IMR-90 (cell line): ENCODE results near the gene NUP93. TPM values are rescaled to one million over a fixed set of nuclear protein-coding genes. Genes with fewer than 3 reads are reported as not detected.

Experiments used
- ATAC-seq: fragments of 200-7000 bp; cut with Tn5 transposase; 2 replicates; pipeline ENCODE4 v1.9.1; 2020; ENCODE audit warnings: low read depth, mild to moderate bottlenecking, moderate library complexity
- BruUV-seq: library from RNA; stranded (reverse); fragments of 400-500 nt; replicated peaks from 2 replicates; lab custom pipeline; 2021; lab: Mats Ljungman, UMichigan
- CTCF ChIA-PET: fragments of 300-600 bp; formaldehyde crosslinking; extraction: SDS; loops from one replicate; lab custom pipeline; 2021; ENCODE audit warnings: antibody characterized with exemption; lab: Yijun Ruan, JAX
- POLR2A ChIA-PET: fragments of 300-600 bp; sonication (Branson Sonifier 250); formaldehyde crosslinking; loops from one replicate; lab custom pipeline; 2022; ENCODE audit warnings: antibody characterized with exemption; ENCODE audit not compliant: unreplicated experiment; lab: Charles Lee
- DNase-seq: peaks from one replicate; pipeline ENCODE4 v3.0.0; 2013
- H2AFZ ChIP-seq: replicated peaks from 2 replicates; pipeline ENCODE3; 2013; ENCODE audit warnings: low read length, mild to moderate bottlenecking; ENCODE audit not compliant: poor library complexity
- H2AK5ac ChIP-seq: 2 replicates; pipeline ENCODE4 v1.6.1; 2013; ENCODE audit warnings: low read depth, low read length, inconsistent platforms
- H2AK9ac ChIP-seq: replicated peaks from 2 replicates; pipeline ENCODE3; 2013; ENCODE audit warnings: mild to moderate bottlenecking, low read depth, low read length, moderate library complexity; ENCODE audit not compliant: poor library complexity
- H2BK120ac ChIP-seq: 2 replicates; pipeline ENCODE4 v1.6.1; 2013; ENCODE audit warnings: low read depth, low read length, inconsistent platforms
- H2BK15ac ChIP-seq: 3 replicates; pipeline ENCODE4 v1.6.1; 2013; ENCODE audit warnings: low read depth, low read length, inconsistent platforms
- H2BK20ac ChIP-seq: 2 replicates; pipeline ENCODE4 v1.6.1; 2013; ENCODE audit warnings: low read depth, mild to moderate bottlenecking, inconsistent platforms, low read length, moderate library complexity
- H2BK5ac ChIP-seq: 2 replicates; pipeline ENCODE4 v1.6.1; 2013; ENCODE audit warnings: mild to moderate bottlenecking, low read depth, low read length, inconsistent platforms; ENCODE audit not compliant: poor library complexity, severe bottlenecking
- H3K14ac ChIP-seq: replicated peaks from 2 replicates; pipeline ENCODE4 v1.6.1; 2013; ENCODE audit warnings: low read depth, low read length, inconsistent platforms
- H3K18ac ChIP-seq: 2 replicates; pipeline ENCODE4 v1.6.1; 2013; ENCODE audit warnings: low read depth, low read length, control low read depth
- H3K23ac ChIP-seq: 2 replicates; pipeline ENCODE4 v1.6.1; 2013; ENCODE audit warnings: low read depth, low read length, inconsistent platforms
- H3K27ac ChIP-seq: 2 replicates; pipeline ENCODE4 v1.5.1; 2013; ENCODE audit warnings: mild to moderate bottlenecking, control low read depth, low read length; ENCODE audit not compliant: insufficient read depth
- H3K27me3 ChIP-seq: 2 replicates; pipeline ENCODE4 v1.6.1; 2013; ENCODE audit warnings: low read length; ENCODE audit not compliant: control insufficient read depth, insufficient read depth
- H3K36me3 ChIP-seq: 2 replicates; pipeline ENCODE4 v1.6.1; 2013; ENCODE audit warnings: low read length, mixed read lengths; ENCODE audit not compliant: control insufficient read depth, insufficient read depth
- H3K4ac ChIP-seq: 2 replicates; pipeline ENCODE4 v1.6.1; 2013; ENCODE audit warnings: low read depth, low read length, inconsistent platforms
- H3K4me1 ChIP-seq: 2 replicates; pipeline ENCODE4 v1.6.1; 2013; ENCODE audit warnings: low read length, mixed read lengths; ENCODE audit not compliant: control insufficient read depth, insufficient read depth
- H3K4me2 ChIP-seq: 2 replicates; pipeline ENCODE4 v1.6.1; 2013; ENCODE audit warnings: low read depth, mild to moderate bottlenecking, control low read depth, low read length, moderate library complexity
- H3K4me3 ChIP-seq: 2 replicates; pipeline ENCODE4 v1.5.1; 2013; ENCODE audit warnings: low read depth, mild to moderate bottlenecking, control low read depth, low read length, moderate library complexity; ENCODE audit not compliant: insufficient read depth
- H3K56ac ChIP-seq: 2 replicates; pipeline ENCODE4 v1.6.1; 2013; ENCODE audit warnings: low read length, inconsistent platforms; ENCODE audit not compliant: insufficient read depth; ENCODE audit errors: extremely low read depth
- H3K79me1 ChIP-seq, 2 experiments: 2 replicates each; pipeline ENCODE4 v1.6.1; 2013; ENCODE audit warnings: low read length in 2 of 2, inconsistent platforms in 1 of 2, low read depth in 1 of 2
- H3K9ac ChIP-seq: 2 replicates; pipeline ENCODE4 v1.6.1; 2013; ENCODE audit warnings: low read depth, low read length, control low read depth
- H3K9me1 ChIP-seq: 2 replicates; pipeline ENCODE4 v1.6.1; 2013; ENCODE audit warnings: low read length, inconsistent platforms; ENCODE audit not compliant: insufficient read depth
- H3K9me3 ChIP-seq: 2 replicates; pipeline ENCODE4 v1.6.1; 2013; ENCODE audit warnings: low read length; ENCODE audit not compliant: control insufficient read depth, insufficient read depth
- H4K20me1 ChIP-seq: 2 replicates; pipeline ENCODE4 v1.6.1; 2013; ENCODE audit warnings: low read length, inconsistent platforms; ENCODE audit not compliant: insufficient read depth
- H4K5ac ChIP-seq: 2 replicates; pipeline ENCODE4 v1.6.1; 2013; ENCODE audit warnings: mild to moderate bottlenecking, low read depth, low read length, control low read depth
- H4K8ac ChIP-seq, 2 experiments: 2 replicates each; pipeline ENCODE4 v1.6.1; 2013; ENCODE audit warnings: low read depth in 2 of 2, low read length in 2 of 2, control low read depth in 1 of 2, inconsistent platforms in 1 of 2
- H4K91ac ChIP-seq: 2 replicates; pipeline ENCODE4 v1.6.1; 2013; ENCODE audit warnings: low read depth, low read length, inconsistent platforms; ENCODE audit not compliant: insufficient read depth
- BHLHE40 ChIP-seq: fragments of 150-350 bp; IDR thresholded peaks from 2 replicates; pipeline ENCODE4 v1.6.1; 2016; ENCODE audit warnings: mild to moderate bottlenecking, low read depth, low read length
- CEBPB ChIP-seq: IDR thresholded peaks from 2 replicates; pipeline ENCODE4 v1.6.1; 2012; ENCODE audit warnings: low read depth, low read length, improper control_type of control experiment
- CHD1 ChIP-seq: IDR thresholded peaks from 2 replicates; pipeline ENCODE4 v1.6.1; 2012; ENCODE audit warnings: low read depth, low read length, improper control_type of control experiment
- MAZ ChIP-seq: IDR thresholded peaks from 2 replicates; pipeline ENCODE4 v1.6.1; 2012; ENCODE audit warnings: low read depth, mild to moderate bottlenecking, low read length, improper control_type of control experiment, moderate library complexity, borderline replicate concordance
- MXI1 ChIP-seq: IDR thresholded peaks from 2 replicates; pipeline ENCODE4 v1.6.1; 2012; ENCODE audit warnings: low read depth, mild to moderate bottlenecking, low read length, moderate library complexity, borderline replicate concordance
- NFE2L2 ChIP-seq: fragments of 150-350 bp; IDR thresholded peaks from 2 replicates; pipeline ENCODE4 v1.6.1; 2016; ENCODE audit warnings: low read depth, mild to moderate bottlenecking, low read length
- POLR2A ChIP-seq: IDR thresholded peaks from 2 replicates; pipeline ENCODE4 v1.6.1; 2012; ENCODE audit warnings: mild to moderate bottlenecking, low read depth, low read length
- SMC3 ChIP-seq: fragments of 150-350 bp; IDR thresholded peaks from 2 replicates; pipeline ENCODE4 v1.6.1; 2016; ENCODE audit warnings: low read depth, mild to moderate bottlenecking, antibody characterized with exemption, low read length, moderate library complexity
- WGBS, 2 experiments: methylation state at CpG; one replicate each; pipeline versions ENCODE4 v1.1.5 to v1.1.7; 2013; ENCODE audit warnings: missing lambda C conversion rate in 2 of 2; ENCODE audit not compliant: insufficient read length in 1 of 2; ENCODE audit errors: extremely low coverage in 2 of 2; 5-methylcytosine and 5-hydroxymethylcytosine counted together
- dilution Hi-C: fragments of 300-500 bp; cut with HindIII; formaldehyde crosslinking; loops from one replicate; pipeline ENCODE4 v1.14.3; 2018; ENCODE audit warnings: low sequenced_read_pairs; ENCODE audit not compliant: unreplicated experiment
- in situ Hi-C: fragments of 300-500 bp; cut with MboI; formaldehyde crosslinking; loops from 3 replicates; pipeline ENCODE4 v1.14.3; 2019; ENCODE audit warnings: low sequenced_read_pairs, inconsistent platforms, mixed read lengths
- intact Hi-C: fragments of 100-400 bp; cut with micrococcal nuclease; formaldehyde crosslinking; loops from 2 replicates; pipeline ENCODE4 v1.10.0; 2022
- polyA plus RNA-seq, 3 experiments: library from polyadenylated mRNA; depleted of rRNA; stranded (reverse); fragments of >200 nt; gene quantifications; 2 replicates each; pipeline ENCODE4 v1.2.3, GENCODE V29; 2012; ENCODE audit warnings: low replicate concordance in 1 of 3
- total RNA-seq: library from RNA; depleted of rRNA; stranded (reverse); fragments of >200 nt; gene quantifications from 2 replicates; pipeline ENCODE4 v1.2.3, GENCODE V29; 2012
- TF ChIP-seq, protein P1 (sequence below): fragments of 150-350 bp; IDR thresholded peaks from 2 replicates; pipeline ENCODE4 v1.6.1; 2017; ENCODE audit warnings: mild to moderate bottlenecking, antibody characterized with exemption, low read length, low read depth

NUP93 gene
- total and polyA plus RNA-seq, 2 of the 4 experiments (the other 2 are of a cell fraction): 54.6 to 72.6 TPM

DNA sequence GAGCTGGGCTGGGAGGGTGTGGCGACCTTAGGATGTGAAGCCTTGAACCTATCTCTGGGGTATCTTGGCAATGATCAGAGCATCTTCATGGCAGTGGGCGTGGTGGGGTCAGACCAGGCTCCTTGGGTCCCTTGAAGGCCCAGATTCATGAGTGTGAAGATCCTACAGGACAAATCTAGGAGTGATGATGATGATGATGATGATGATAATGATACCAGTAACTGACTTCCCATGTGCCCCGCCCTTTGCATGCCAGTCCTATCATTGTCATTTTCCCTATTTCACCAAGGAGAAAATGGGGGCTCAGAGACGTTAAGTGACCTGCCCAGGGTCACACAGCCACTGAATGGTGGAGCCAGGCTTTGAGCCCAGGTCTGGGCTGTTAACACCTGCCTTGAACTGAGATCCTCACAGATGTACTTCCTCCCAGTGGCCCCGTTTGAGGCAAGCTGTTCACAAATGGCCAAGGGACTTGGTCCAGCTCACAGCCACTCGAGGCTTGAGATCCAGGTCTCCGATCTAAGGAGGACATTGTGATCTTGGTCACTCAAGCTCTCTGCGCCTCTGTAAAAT, 148.4 kb downstream of the NUP93 start:
- no peaks in the 10 kb centered on the region for H3K4me1 ChIP-seq
- TF ChIP-seq MXI1 (no peak), MAZ (no peak), POLR2A (no peak), CHD1 (no peak), CEBPB (no peak), BHLHE40 (no peak), NFE2L2 (no peak), SMC3 (no peak)
- TF ChIP-seq, protein P1, sequence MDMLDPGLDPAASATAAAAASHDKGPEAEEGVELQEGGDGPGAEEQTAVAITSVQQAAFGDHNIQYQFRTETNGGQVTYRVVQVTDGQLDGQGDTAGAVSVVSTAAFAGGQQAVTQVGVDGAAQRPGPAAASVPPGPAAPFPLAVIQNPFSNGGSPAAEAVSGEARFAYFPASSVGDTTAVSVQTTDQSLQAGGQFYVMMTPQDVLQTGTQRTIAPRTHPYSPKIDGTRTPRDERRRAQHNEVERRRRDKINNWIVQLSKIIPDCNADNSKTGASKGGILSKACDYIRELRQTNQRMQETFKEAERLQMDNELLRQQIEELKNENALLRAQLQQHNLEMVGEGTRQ: no peak
- peaks cover 17% of the 10 kb centered on the region; the same call in 1 of the 2 replicates for H3K27me3 ChIP-seq
- no peak overlapping the region for H3K14ac ChIP-seq
- H3K79me1 ChIP-seq: no peaks in the 10 kb centered on the region
- intact Hi-C loops: no loop called here
- DNase-seq (no peak), ATAC-seq (no peak)
- H3K27ac ChIP-seq: no peak overlapping the region
- H3K9me1 ChIP-seq: no peaks in the 10 kb centered on the region; the same call in 1 of the 2 replicates
- H4K8ac ChIP-seq: no peak overlapping the region
- no TSS peak for BruUV-seq
- no peak overlapping the region for H2BK5ac ChIP-seq
- ChIA-PET CTCF (no interaction called here), POLR2A (no interaction called here)
- no peaks in the 10 kb centered on the region for H3K36me3 ChIP-seq
- no peak overlapping the region for H2BK15ac ChIP-seq
- no peak overlapping the region for H4K5ac ChIP-seq
- no peak overlapping the region for H3K23ac ChIP-seq
- H2BK120ac ChIP-seq: no peak overlapping the region
- H2AK5ac ChIP-seq: no peak overlapping the region
- H3K9me3 ChIP-seq: no peaks in the 10 kb centered on the region
- no peak overlapping the region for H3K56ac ChIP-seq
- H2BK20ac ChIP-seq: no peak overlapping the region
- peak overlapping the region; percentile 9 for H2AK9ac ChIP-seq
- no peak overlapping the region for H2AFZ ChIP-seq
- H3K4me2 ChIP-seq: no peak overlapping the region
- dilution Hi-C loops: no loop called here
- H3K9ac ChIP-seq: no peak overlapping the region
- in situ Hi-C loops: no loop called here
- 83% methylated on average over 3 of the region's 8 CpGs; no CpG with 5 or more reads in 1 of the 2 experiments for WGBS, 2 experiments
- H4K20me1 ChIP-seq: no peaks in the 10 kb centered on the region
- no peak overlapping the region for H4K91ac ChIP-seq
- H3K4me3 ChIP-seq: no peak overlapping the region
- H3K4ac ChIP-seq: no peak overlapping the region
- H3K18ac ChIP-seq: no peak overlapping the region
